Right lung (tissue), 5 donors: ENCODE data around the gene HOXA1. TPM values are rescaled to one million over a fixed set of nuclear protein-coding genes. Genes with fewer than 3 reads are reported as not detected.
"Not testable (repeated sequence)": the region's sequence is repeated elsewhere in the genome, so short reads cannot be mapped to it uniquely, and the experiment has no call there.

Experiments used
- DNase-seq, 2 donors: peaks; one replicate each; pipeline ENCODE4 v3.0.0-alpha.2; 2013
- polyA plus RNA-seq, 5 donors: library from polyadenylated mRNA; unstranded; fragments of 120-200 nt; gene quantifications; one replicate each; pipeline versions ENCODE4 v1.2.1 to v1.2.3, GENCODE V29; 2013; ENCODE audit warnings: inconsistent platforms in 1 of 5, low replicate concordance in 1 of 5; ENCODE audit not compliant: insufficient read length in 5 of 5, insufficient read depth in 1 of 5

The HOXA1 gene
- polyA plus RNA-seq, 5 donors, result 1.8 to 2.8 (median 2.2) TPM

DNA sequence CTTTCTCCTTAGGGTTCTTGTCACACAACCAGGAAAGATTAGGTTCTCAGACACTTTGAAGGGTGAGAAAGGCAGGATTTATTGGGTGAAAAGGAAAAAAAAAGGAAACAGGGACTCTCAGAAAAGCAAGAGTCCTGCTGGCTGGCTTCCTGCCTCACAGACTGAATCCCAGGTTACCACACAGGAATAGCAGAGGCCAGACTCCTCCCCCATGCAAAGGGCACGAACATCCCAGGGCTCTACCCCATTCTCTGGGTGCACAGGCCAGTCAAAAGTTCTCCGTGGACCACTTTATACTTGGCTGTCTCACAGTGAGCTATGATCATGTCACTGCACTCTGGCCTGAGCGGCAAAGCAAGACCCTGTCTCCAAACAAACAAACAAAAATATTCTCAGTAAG, 42.6 kb downstream of the HOXA1 start:
- DNase-seq, result no peak

GRCh38 chr7:27051451-27051850, 44.3 kb downstream of the HOXA1 start:
- no peak for DNase-seq

DNA sequence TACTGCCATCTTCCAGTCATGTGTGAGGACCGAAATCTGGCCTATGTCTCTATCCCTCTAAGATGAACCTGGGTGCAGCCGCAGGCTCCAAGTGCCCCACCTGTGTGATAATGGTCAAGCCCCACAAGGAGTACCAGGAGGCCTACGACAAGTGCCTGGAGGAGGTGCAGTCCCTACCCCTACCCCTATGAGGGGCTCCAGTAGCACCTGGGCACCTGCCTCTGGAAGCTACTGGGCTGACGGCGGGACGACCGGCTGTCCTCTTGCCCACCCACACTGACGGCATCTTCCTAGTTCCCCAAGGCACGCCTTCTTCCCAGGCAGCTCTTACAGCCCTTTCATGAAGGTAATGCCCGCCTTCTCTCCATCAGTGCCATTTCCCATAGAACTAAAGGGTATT, 47.4 kb downstream of the HOXA1 start:
- DNase-seq, result no peak

DNA sequence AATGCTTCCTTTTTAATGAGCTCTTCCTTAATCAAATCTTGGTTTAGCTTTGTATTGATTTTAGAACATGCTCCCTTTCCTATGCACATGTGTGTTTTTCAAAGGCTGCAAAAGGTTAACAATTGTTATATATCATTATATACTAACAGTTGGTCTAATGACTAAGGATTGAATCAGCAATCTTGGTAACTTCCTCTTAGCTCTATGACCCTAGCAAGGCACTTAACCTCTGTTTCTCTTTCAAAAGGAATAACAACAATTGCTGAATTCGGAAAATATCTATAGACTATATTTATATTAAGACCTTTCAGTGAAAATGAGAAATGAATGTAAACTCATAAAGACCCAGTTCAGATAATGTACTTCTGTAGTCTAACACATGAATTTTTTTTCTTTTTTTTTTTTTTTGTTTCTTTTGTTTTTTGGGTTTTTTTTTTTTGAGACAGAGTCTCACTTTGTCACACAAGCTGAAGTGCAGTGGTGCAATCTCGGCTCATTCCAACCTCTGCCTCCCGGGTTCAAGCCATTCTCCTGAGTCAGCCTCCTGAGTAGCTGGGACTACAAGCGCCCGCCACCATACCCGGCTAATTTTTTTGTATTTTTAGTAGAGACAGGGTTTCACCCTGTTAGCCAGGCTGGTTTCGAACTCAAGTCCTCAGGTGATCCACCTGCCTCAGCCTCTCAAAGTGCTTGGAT, 48.8 kb downstream of the HOXA1 start:
- DNase-seq, result no peak

DNA sequence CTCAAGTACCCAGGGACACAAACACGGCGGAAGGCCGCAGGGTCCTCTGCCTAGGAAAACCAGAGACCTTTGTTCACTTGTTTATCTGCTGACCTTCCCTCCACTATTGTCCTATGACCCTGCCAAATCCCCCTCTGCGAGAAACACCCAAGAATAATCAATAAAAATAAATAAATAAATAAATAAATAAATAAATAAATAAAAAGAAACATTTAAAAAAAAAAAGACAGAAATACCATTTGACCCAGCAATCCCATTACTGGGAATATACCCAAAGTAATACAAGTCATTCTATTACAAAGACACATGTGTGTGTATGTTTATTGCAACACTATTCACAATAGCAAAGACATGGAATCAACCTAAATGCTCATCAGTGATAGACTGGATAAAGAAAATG, 49.8 kb downstream of the HOXA1 start:
- not testable (repeated sequence) for DNase-seq

- DNase-seq, result not testable (repeated sequence)
Observed at GRCh38 chr7:27045066-27045465, 50.7 kb downstream of the HOXA1 start.

Other genes starting within 250 kb of the HOXA1 start
- 10 to 100 TPM; 32.1 to 53.9 (median 47.0) TPM for gene SKAP2, start 231.4 kb downstream of the HOXA1 start, polyA plus RNA-seq
- gene HOXA2, start 6.7 kb upstream of the HOXA1 start, polyA plus RNA-seq, result 10 to 100 TPM; 16.0 to 23.8 (median 18.1) TPM
- 10 to 100 TPM; 32.3 to 39.5 (median 38.3) TPM for gene HOXA4, start 34.8 kb upstream of the HOXA1 start, polyA plus RNA-seq
- 10 to 100 TPM; 77.5 to 95.7 (median 86.2) TPM for gene HOXA5, start 47.7 kb upstream of the HOXA1 start, polyA plus RNA-seq
- gene HOXA6, start 51.8 kb upstream of the HOXA1 start, polyA plus RNA-seq, result 10 to 100 TPM; 10.8 to 15.6 (median 13.8) TPM
- gene HOXA3, start 56.6 kb upstream of the HOXA1 start, polyA plus RNA-seq, result 10 to 100 TPM; 33.5 to 53.1 (median 39.9) TPM
- 1 to 10 TPM; 4.3 to 5.4 (median 4.8) TPM for gene HOXA7, start 60.7 kb upstream of the HOXA1 start, polyA plus RNA-seq
- 1 to 10 TPM in 1 of 5 donors, under 1 TPM in 4; 0.17 to 1.2 (median 0.29) TPM for gene HOXA9, start 69.5 kb upstream of the HOXA1 start, polyA plus RNA-seq
- 1 to 10 TPM in 1 of 5 donors, under 1 TPM in 2, not detected in 2; 0.12 to 1.4 (median 0.94) TPM for gene HOXA10, start 78.3 kb upstream of the HOXA1 start, polyA plus RNA-seq
- gene HOXA11, start 89.2 kb upstream of the HOXA1 start, polyA plus RNA-seq, result under 1 TPM in 2 of 5 donors, not detected in 3; 0.19 to 0.35 TPM
- under 1 TPM in 1 of 5 donors, not detected in 4; 0.06 TPM for gene HOXA13, start 104.1 kb upstream of the HOXA1 start, polyA plus RNA-seq
- not detected for gene EVX1, start 146.8 kb upstream of the HOXA1 start, polyA plus RNA-seq